Stimulated activated CD4-positive, alpha-beta T cell treated with anti-CD3 and anti-CD28 coated beads, TNF-alpha, amount 100 ng/mL, for 1 hour (primary cell): Measurements from ENCODE around the gene CNN1.
A peak's percentile ranks its signal among the peaks of the same experiment; 100 is the strongest.

ENCODE experiments used
- DNase-seq, 3 donors: peaks; one replicate each; pipeline ENCODE4 v3.0.0-alpha.2; 2020; ENCODE audit warnings: low read depth in 3 of 3, low spot score in 1 of 3

CNN1 gene

GRCh38 chr19:11538232-11539036 is at the start of gene CNN1:
CNN1 (plus strand) TSS chr19:11538851; CDS start chr19:11538928, 77 bp downstream.
- DNase-seq: no peak

- DNase-seq: no peak
Measured at GRCh38 chr19:11489378-11489777, 49.3 kb upstream of the CNN1 start.

- no peak for DNase-seq
Measured at GRCh38 chr19:11494634-11495285, 43.9 kb upstream of the CNN1 start.

GRCh38 chr19:11495481-11495880 is 43.2 kb upstream of the CNN1 start:
- DNase-seq: no peak

GRCh38 chr19:11495885-11496284 is 42.8 kb upstream of the CNN1 start:
- no peak for DNase-seq

GRCh38 chr19:11496391-11497163 is 42.1 kb upstream of the CNN1 start:
- DNase-seq: peak in 2 of 3 donors; percentile 27 to 52

- no peak for DNase-seq
Measured at GRCh38 chr19:11499220-11499726, 39.4 kb upstream of the CNN1 start.

GRCh38 chr19:11499890-11500420 is 38.7 kb upstream of the CNN1 start:
- DNase-seq: no peak

- no peak for DNase-seq
Measured at GRCh38 chr19:11504502-11505031, 34.1 kb upstream of the CNN1 start.

GRCh38 chr19:11505032-11505503 is 33.6 kb upstream of the CNN1 start:
- peak; percentile 90 to 93 (median 92) for DNase-seq

GRCh38 chr19:11505504-11506100 is 33.0 kb upstream of the CNN1 start, which contains the start of gene ZNF653:
ZNF653 (minus strand) TSS chr19:11505839; CDS start chr19:11505786, 53 bp downstream.
- peak; percentile 88 to 94 (median 92) for DNase-seq

GRCh38 chr19:11506101-11506555 is 32.5 kb upstream of the CNN1 start:
- DNase-seq: no peak

GRCh38 chr19:11506967-11507366 is 31.7 kb upstream of the CNN1 start:
- DNase-seq: no peak

GRCh38 chr19:11507370-11508078 is 31.1 kb upstream of the CNN1 start:
- no peak for DNase-seq

GRCh38 chr19:11510444-11510843 is 28.2 kb upstream of the CNN1 start:
- DNase-seq: no peak

- no peak for DNase-seq
Measured at GRCh38 chr19:11513946-11514345, 24.7 kb upstream of the CNN1 start.

GRCh38 chr19:11519138-11519537 is 19.5 kb upstream of the CNN1 start:
- DNase-seq: no peak

GRCh38 chr19:11528551-11529341 is 9.9 kb upstream of the CNN1 start, which contains the start of gene ECSIT:
ECSIT (minus strand) TSS chr19:11529134; CDS start chr19:11519170, 9,964 bp downstream.
- DNase-seq: peak; percentile 76 to 87 (median 80)

GRCh38 chr19:11530432-11530831 is 8.2 kb upstream of the CNN1 start:
- no peak for DNase-seq
